Body of pancreas (tissue), 4 donors: ENCODE measurements around the gene MAPK8IP2. TPM values are rescaled to one million over a fixed set of nuclear protein-coding genes. Genes with fewer than 3 reads are reported as not detected.

Experiments used
- ATAC-seq: fragments of 150-250 bp; one replicate; pipeline ENCODE4 v1.9.1; 2016
- DNase-seq, 4 donors: peaks; one replicate each; pipeline ENCODE4 v3.0.0-alpha.2; 2019
- H3K27ac ChIP-seq, 4 donors: fragments of 200-600 bp; sonication (generic); 1 replicate in 3 of 4; 2 replicates in 1 of 4; pipeline versions ENCODE4 v1.5.1 to v1.6.1; 2016 to 2019; ENCODE audit warnings: mild to moderate bottlenecking in 1 of 4, mixed read lengths in 1 of 4, moderate library complexity in 1 of 4
- H3K27me3 ChIP-seq, 2 donors: fragments of 200-600 bp; sonication (generic); one replicate each; pipeline ENCODE4 v1.6.0; 2016; ENCODE audit warnings: mild to moderate bottlenecking in 1 of 2
- H3K36me3 ChIP-seq, 2 donors: fragments of 200-600 bp; sonication (generic); replicated peaks in 1 of 2; 2 replicates each; pipeline ENCODE4 v1.5.1; 2016; ENCODE audit warnings: low read depth in 2 of 2; ENCODE audit not compliant: insufficient read depth in 1 of 2
- H3K4me1 ChIP-seq: fragments of 200-600 bp; sonication (generic); one replicate; pipeline ENCODE4 v1.6.0; 2016
- H3K4me3 ChIP-seq, 2 donors: fragments of 200-600 bp; sonication (generic); 1 replicate in 1 of 2; 2 replicates in 1 of 2; pipeline ENCODE4 v1.5.1; 2016 to 2019
- H3K9me3 ChIP-seq, 3 donors: fragments of 200-600 bp; sonication (generic); 1 replicate in 2 of 3; 2 replicates in 1 of 3; pipeline ENCODE4 v1.5.1; 2016
- POLR2A ChIP-seq, 3 donors: fragments of 450-650 bp; IDR thresholded peaks; one replicate each; pipeline ENCODE4 v1.6.1; 2016; ENCODE audit warnings: antibody characterized with exemption in 3 of 3, mild to moderate bottlenecking in 2 of 3
- WGBS, 2 donors: methylation state at CpG; one replicate each; pipeline ENCODE4 v1.1.5; 2017; 5-methylcytosine and 5-hydroxymethylcytosine counted together
- intact Hi-C: fragments of 100-400 bp; cut with DNase I; formaldehyde crosslinking; loops from one replicate; pipeline ENCODE4 v1.15.1; 2023
- total RNA-seq, 2 donors: library from RNA; depleted of rRNA; stranded (reverse); fragments of >200 nt; gene quantifications; one replicate each; pipeline ENCODE4 v1.1.0, GENCODE V29; 2016
- TF ChIP-seq, protein P1 (sequence below), 7 experiments: fragments of 450-650 bp in 4 of 7; fragments of 200-600 bp in 3 of 7; sonication (generic) in 3 of 7; IDR thresholded peaks; one replicate each; pipeline ENCODE4 v1.5.1; 2016 to 2019; ENCODE audit warnings: antibody characterized with exemption in 7 of 7

Gene MAPK8IP2
- 1 to 10 TPM; 2.9 to 3.6 TPM for total RNA-seq

DNA sequence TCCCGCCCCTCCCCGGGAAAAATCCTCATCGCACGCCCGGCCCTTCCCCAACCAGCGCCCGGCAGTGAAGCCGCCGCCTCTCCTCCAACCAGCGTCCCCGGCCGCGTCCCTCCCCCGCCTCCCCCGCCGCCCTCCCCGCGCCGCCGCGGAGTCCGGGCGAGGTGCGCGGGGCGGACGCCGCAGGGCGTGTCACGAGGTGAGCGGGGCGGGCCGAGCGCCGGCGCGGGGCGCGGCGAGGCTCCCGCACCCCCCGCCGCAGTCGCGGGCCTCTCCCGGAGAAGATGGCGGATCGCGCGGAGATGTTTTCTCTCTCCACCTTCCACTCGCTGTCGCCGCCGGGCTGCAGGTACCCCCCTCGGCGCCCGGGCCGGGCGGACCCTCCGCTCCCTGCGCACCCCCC lies at the start of gene MAPK8IP2:
Gene MAPK8IP2, plus strand, starts transcription at position 256 of the 400 bp plus-strand sequence. Its CDS starts 26 bp downstream, at position 282.
- Histone ChIP-seq H3K27me3 (no peaks in the 10 kb centered on the region), H3K27ac (no peak within 1 kb of the TSS), H3K4me3 (no peak within 1 kb of the TSS), H3K36me3 (no peaks in the 10 kb centered on the region), H3K4me1 (peaks cover 5% of the 10 kb centered on the region), H3K9me3 (no peaks in the 10 kb centered on the region)
- intact Hi-C loops: no loop called here
- 0% methylated on average over 34 of the region's 61 CpGs; no CpG with 5 or more reads in 1 of the 2 donors for WGBS, 2 donors
- peak in 2 of 4 donors; percentile 33 to 45 for DNase-seq
- ATAC-seq: peak; percentile 64
- TF ChIP-seq, protein P1, sequence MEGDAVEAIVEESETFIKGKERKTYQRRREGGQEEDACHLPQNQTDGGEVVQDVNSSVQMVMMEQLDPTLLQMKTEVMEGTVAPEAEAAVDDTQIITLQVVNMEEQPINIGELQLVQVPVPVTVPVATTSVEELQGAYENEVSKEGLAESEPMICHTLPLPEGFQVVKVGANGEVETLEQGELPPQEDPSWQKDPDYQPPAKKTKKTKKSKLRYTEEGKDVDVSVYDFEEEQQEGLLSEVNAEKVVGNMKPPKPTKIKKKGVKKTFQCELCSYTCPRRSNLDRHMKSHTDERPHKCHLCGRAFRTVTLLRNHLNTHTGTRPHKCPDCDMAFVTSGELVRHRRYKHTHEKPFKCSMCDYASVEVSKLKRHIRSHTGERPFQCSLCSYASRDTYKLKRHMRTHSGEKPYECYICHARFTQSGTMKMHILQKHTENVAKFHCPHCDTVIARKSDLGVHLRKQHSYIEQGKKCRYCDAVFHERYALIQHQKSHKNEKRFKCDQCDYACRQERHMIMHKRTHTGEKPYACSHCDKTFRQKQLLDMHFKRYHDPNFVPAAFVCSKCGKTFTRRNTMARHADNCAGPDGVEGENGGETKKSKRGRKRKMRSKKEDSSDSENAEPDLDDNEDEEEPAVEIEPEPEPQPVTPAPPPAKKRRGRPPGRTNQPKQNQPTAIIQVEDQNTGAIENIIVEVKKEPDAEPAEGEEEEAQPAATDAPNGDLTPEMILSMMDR (IDR thresholded peaks at IDR 0.05): no peak
- no peak for TF ChIP-seq POLR2A (IDR thresholded peaks at IDR 0.05)

DNA sequence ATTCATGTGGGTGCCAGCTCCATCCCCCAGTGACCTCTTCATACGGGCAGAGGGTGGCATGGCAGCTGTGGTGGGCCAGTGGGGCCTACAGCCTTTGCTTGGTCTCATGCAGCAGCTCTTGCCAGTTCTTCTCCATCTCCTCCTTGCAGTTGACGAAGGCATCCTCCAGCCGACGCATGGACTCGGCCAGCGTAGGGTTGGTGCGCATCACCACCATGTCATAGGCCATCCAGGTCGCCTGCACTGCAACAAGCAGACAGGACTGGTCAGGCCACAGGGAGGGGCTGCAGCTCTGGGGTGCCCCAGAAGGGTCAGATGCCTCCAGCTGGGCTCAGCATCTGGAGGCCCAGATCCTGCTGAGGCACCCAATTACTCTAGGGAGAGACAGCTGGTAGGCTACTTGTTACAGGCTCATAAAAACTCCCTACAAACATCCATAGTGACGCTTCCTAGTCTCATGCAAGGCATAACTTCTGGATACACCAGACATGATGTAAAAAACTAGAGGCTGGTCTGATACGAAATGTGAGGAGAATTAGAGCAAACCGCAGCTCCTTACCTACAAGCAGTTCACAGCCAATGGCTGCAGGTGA lies 49.3 kb upstream of the MAPK8IP2 start:
- H3K36me3 ChIP-seq: no peaks in the 10 kb centered on the region
- ATAC-seq (no peak), DNase-seq (no peak)
- H3K4me3 ChIP-seq: no peak overlapping the region
- TF ChIP-seq, protein P1 (IDR thresholded peaks at IDR 0.05): no peak
- TF ChIP-seq POLR2A (IDR thresholded peaks at IDR 0.05): no peak
- H3K9me3 ChIP-seq: no peaks in the 10 kb centered on the region
- H3K4me1 ChIP-seq: peaks cover 11% of the 10 kb centered on the region
- no peak overlapping the region for H3K27ac ChIP-seq
- peaks cover 0 to 23% of the 10 kb centered on the region in 2 donors for H3K27me3 ChIP-seq
- 92 to 95% methylated on average over 8 to 11 of the region's 11 CpGs for WGBS, 2 donors
- intact Hi-C loops: no loop called here

DNA sequence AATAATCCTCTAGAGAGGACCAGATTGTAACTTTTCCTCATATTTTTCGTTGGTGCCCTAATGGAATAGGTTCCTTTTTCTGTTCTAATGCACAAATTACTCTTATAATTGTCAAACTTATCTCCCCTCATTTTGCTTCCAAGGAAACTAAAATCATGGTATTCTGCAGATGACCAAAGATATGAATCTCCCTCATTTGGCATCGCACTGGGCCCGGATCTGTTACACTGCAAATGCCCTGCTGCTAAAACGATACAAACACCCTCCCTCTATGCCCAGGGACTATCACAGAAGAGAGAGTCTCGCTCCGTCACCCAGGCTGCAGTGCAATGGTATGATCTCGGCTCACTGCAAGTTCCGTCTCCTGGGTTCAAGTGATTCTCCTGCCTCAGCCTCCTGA lies 47.3 kb upstream of the MAPK8IP2 start:
- H3K27ac ChIP-seq: no peak overlapping the region
- H3K4me1 ChIP-seq: peaks cover 9% of the 10 kb centered on the region
- H3K4me3 ChIP-seq: no peak overlapping the region
- peaks cover 0 to 9% of the 10 kb centered on the region in 2 donors for H3K27me3 ChIP-seq
- WGBS, 2 donors: 61 to 68% methylated on average over 8 of the region's 8 CpGs
- no peaks in the 10 kb centered on the region for H3K9me3 ChIP-seq
- ATAC-seq: no peak
- DNase-seq: no peak
- TF ChIP-seq, protein P1 (IDR thresholded peaks at IDR 0.05): no peak
- no peak for TF ChIP-seq POLR2A (IDR thresholded peaks at IDR 0.05)
- no peaks in the 10 kb centered on the region for H3K36me3 ChIP-seq
- intact Hi-C loops: no loop called here

DNA sequence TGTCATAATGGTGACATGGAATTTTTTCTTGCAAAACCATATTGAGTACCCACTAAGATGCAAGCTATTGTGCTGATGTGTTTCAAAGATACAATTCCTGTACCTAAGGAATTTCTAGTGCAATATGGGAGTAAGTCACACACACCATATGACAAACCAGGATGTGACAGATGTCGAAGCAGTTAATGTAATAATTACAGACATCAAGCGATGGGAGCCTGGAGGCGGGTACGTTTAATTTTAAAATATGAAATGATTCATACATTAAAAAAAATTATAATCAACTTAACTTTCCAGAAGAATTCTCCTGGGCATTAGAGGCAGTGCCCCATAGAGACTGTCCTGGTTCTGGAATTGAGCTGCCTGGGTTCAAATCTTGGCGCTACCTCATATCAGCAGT lies 43.9 kb upstream of the MAPK8IP2 start:
- H3K27me3 ChIP-seq: no peaks in the 10 kb centered on the region
- ATAC-seq: no peak
- H3K9me3 ChIP-seq: no peaks in the 10 kb centered on the region
- no peak for TF ChIP-seq POLR2A (IDR thresholded peaks at IDR 0.05)
- TF ChIP-seq, protein P1 (IDR thresholded peaks at IDR 0.05): no peak
- no peaks in the 10 kb centered on the region for H3K4me1 ChIP-seq
- WGBS, 2 donors: 72 to 77% methylated on average over 5 of the region's 5 CpGs
- no peaks in the 10 kb centered on the region for H3K36me3 ChIP-seq
- H3K27ac ChIP-seq: no peak overlapping the region
- intact Hi-C loops: no loop called here
- no peak for DNase-seq
- no peak overlapping the region for H3K4me3 ChIP-seq

DNA sequence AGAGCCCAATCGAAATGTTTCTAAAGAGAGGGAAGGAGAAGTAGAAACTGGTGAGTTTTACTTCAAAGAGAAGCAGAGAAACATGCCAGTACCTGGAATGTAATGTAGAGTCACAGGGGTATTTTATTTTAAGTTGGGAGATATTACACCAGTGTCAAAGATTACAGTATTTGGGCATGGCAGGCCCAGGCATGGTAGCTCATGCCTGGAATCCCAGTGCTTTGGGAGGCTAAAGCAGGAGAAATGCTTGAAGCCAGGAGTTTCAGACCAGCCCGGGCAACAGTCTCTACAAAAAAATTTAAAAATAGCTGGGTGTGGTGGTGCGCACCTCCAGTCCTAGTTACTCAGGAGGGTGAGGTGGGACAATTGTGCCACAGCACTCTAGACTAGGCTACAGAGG lies 40.6 kb upstream of the MAPK8IP2 start:
- ATAC-seq: no peak
- H3K4me3 ChIP-seq: no peak overlapping the region
- DNase-seq: no peak
- no peaks in the 10 kb centered on the region for H3K27me3 ChIP-seq
- 67 to 80% methylated on average over 3 of the region's 3 CpGs for WGBS, 2 donors
- H3K4me1 ChIP-seq: peaks cover 16% of the 10 kb centered on the region
- intact Hi-C loops: no loop called here
- TF ChIP-seq, protein P1 (IDR thresholded peaks at IDR 0.05): no peak
- TF ChIP-seq POLR2A (IDR thresholded peaks at IDR 0.05): no peak
- H3K27ac ChIP-seq: no peak overlapping the region
- H3K9me3 ChIP-seq: no peaks in the 10 kb centered on the region
- no peaks in the 10 kb centered on the region for H3K36me3 ChIP-seq
